ENCODE measurements around the gene PCED1B.

DNA sequence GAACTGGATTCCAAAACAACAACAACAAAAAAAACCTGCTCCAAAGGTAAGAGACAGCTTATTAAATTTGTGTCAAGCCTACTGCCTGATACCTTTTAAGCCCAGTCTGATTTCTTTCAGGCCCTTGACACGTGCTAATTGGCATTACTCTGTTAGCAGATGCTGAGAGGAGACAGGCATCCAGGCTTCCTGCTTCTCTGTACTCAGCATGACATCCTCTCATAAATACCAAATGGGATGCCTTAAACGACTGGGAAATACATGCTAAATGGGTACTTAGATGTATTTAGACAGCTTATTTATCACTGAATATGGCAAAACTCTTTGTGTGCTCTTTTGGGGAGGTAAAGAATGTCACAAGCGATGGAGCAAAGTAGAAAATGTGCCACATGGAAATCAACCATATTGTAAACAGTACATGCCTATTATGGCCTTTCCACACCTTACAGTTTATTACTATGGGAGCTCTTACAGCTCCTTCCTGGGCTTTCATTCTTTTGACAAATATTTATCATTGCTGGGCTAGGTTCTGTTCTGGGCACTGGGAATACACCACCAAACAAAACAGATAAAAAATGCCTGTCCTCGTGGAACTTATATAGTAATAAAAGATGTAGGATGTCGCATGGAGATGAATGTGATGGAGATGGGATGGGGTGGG lies 11.5 kb upstream of the PCED1B start:
- TF ChIP-seq TEAD4 (CRISPR knock-in tag; IDR thresholded peaks at IDR 0.05), result no peak
- TF ChIP-seq, protein P1, sequence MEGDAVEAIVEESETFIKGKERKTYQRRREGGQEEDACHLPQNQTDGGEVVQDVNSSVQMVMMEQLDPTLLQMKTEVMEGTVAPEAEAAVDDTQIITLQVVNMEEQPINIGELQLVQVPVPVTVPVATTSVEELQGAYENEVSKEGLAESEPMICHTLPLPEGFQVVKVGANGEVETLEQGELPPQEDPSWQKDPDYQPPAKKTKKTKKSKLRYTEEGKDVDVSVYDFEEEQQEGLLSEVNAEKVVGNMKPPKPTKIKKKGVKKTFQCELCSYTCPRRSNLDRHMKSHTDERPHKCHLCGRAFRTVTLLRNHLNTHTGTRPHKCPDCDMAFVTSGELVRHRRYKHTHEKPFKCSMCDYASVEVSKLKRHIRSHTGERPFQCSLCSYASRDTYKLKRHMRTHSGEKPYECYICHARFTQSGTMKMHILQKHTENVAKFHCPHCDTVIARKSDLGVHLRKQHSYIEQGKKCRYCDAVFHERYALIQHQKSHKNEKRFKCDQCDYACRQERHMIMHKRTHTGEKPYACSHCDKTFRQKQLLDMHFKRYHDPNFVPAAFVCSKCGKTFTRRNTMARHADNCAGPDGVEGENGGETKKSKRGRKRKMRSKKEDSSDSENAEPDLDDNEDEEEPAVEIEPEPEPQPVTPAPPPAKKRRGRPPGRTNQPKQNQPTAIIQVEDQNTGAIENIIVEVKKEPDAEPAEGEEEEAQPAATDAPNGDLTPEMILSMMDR (IDR thresholded peaks at IDR 0.05), result no peak
- TF ChIP-seq, protein P2, sequence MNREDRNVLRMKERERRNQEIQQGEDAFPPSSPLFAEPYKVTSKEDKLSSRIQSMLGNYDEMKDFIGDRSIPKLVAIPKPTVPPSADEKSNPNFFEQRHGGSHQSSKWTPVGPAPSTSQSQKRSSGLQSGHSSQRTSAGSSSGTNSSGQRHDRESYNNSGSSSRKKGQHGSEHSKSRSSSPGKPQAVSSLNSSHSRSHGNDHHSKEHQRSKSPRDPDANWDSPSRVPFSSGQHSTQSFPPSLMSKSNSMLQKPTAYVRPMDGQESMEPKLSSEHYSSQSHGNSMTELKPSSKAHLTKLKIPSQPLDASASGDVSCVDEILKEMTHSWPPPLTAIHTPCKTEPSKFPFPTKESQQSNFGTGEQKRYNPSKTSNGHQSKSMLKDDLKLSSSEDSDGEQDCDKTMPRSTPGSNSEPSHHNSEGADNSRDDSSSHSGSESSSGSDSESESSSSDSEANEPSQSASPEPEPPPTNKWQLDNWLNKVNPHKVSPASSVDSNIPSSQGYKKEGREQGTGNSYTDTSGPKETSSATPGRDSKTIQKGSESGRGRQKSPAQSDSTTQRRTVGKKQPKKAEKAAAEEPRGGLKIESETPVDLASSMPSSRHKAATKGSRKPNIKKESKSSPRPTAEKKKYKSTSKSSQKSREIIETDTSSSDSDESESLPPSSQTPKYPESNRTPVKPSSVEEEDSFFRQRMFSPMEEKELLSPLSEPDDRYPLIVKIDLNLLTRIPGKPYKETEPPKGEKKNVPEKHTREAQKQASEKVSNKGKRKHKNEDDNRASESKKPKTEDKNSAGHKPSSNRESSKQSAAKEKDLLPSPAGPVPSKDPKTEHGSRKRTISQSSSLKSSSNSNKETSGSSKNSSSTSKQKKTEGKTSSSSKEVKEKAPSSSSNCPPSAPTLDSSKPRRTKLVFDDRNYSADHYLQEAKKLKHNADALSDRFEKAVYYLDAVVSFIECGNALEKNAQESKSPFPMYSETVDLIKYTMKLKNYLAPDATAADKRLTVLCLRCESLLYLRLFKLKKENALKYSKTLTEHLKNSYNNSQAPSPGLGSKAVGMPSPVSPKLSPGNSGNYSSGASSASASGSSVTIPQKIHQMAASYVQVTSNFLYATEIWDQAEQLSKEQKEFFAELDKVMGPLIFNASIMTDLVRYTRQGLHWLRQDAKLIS (CRISPR knock-in tag; IDR thresholded peaks at IDR 0.05; ENCODE audit: borderline replicate concordance), result no peak
- TF ChIP-seq NR3C1 (CRISPR knock-in tag; conservative IDR thresholded peaks at IDR 0.05; ENCODE audit: low read depth), result no peak
- TF ChIP-seq, protein P3, sequence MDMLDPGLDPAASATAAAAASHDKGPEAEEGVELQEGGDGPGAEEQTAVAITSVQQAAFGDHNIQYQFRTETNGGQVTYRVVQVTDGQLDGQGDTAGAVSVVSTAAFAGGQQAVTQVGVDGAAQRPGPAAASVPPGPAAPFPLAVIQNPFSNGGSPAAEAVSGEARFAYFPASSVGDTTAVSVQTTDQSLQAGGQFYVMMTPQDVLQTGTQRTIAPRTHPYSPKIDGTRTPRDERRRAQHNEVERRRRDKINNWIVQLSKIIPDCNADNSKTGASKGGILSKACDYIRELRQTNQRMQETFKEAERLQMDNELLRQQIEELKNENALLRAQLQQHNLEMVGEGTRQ (CRISPR knock-in tag; IDR thresholded peaks at IDR 0.05), result no peak

Data from WTC11 (cell line).